ENCODE data around the gene SERPINF2. TPM values are rescaled to one million over a fixed set of nuclear protein-coding genes. Genes with fewer than 3 reads are reported as not detected.

The SERPINF2 gene
- total and polyA plus RNA-seq, 2 experiments from 2014 or later, result 0.66 to 1.2 TPM

- TF ChIP-seq ZNF462 (CRISPR knock-in tag; IDR thresholded peaks at IDR 0.05) (no peak), ZNF331 (CRISPR knock-in tag; IDR thresholded peaks at IDR 0.05; ENCODE audit: low read depth) (no peak), CREB1 (CRISPR knock-in tag; IDR thresholded peaks at IDR 0.05; ENCODE audit: low read depth) (no peak)
Observed at GRCh38 chr17:1732833-1733321, 9.8 kb upstream of the SERPINF2 start (continued).

GRCh38 chr17:1733759-1734158 is 8.9 kb upstream of the SERPINF2 start:
- peaks cover 12% of the 10 kb centered on the region for H3K36me3 Mint-ChIP-seq (ENCODE audit: low read depth)
- no peaks in the 10 kb centered on the region for H3K36me3 ChIP-seq (ENCODE audit: insufficient read depth)
- no peak for TF ChIP-seq EZH2phosphoT487 (IDR thresholded peaks at IDR 0.05; ENCODE audit: unreplicated experiment)
- TF ChIP-seq ETS1 (IDR thresholded peaks at IDR 0.05), result no peak
- TF ChIP-seq ZNF114 (CRISPR knock-in tag; IDR thresholded peaks at IDR 0.05), result no peak
- no peak for TF ChIP-seq NANOG (IDR thresholded peaks at IDR 0.05; ENCODE audit: borderline replicate concordance)
- TF ChIP-seq ZNF462 (CRISPR knock-in tag; IDR thresholded peaks at IDR 0.05), result no peak
- no peak for TF ChIP-seq CREB1 (CRISPR knock-in tag; IDR thresholded peaks at IDR 0.05; ENCODE audit: low read depth)
- no peak for TF ChIP-seq EZH2 (IDR thresholded peaks at IDR 0.05; ENCODE audit: low read depth, unreplicated experiment)

More at GRCh38 chr17:1733759-1734158, 8.9 kb upstream of the SERPINF2 start:
- no peaks in the 10 kb centered on the region for H3K4me1 ChIP-seq (ENCODE audit: insufficient read depth)
- no peaks in the 10 kb centered on the region for H3K27me3 ChIP-seq (ENCODE audit: insufficient read depth)
- Mint-ChIP-seq H3K9me3 (peaks cover 8% of the 10 kb centered on the region; the same call in 2 of the 3 replicates), H3K27me3 (ENCODE audit: insufficient read depth, low read depth, poor library complexity) (peaks cover 19% of the 10 kb centered on the region), H3K4me1 (peaks cover 3% of the 10 kb centered on the region; the same call in 2 of the 3 replicates), H3K4me3 (no peak overlapping the region), H3K27ac (no peak overlapping the region)
- H3K79me2 ChIP-seq (replicated peaks; ENCODE audit: insufficient read depth), result no peaks in the 10 kb centered on the region
- H3K27ac ChIP-seq (ENCODE audit: low read depth), result no peak overlapping the region
- no peaks in the 10 kb centered on the region for H3F3A ChIP-seq (replicated peaks; ENCODE audit: low read depth)
- no peaks in the 10 kb centered on the region for H4K20me1 ChIP-seq (replicated peaks; ENCODE audit: insufficient read depth)
- no peak overlapping the region for H2AFZ ChIP-seq
- DNase-seq (ENCODE audit: low spot score) (no peak), ATAC-seq (no peak)
- no peak overlapping the region for H3K4me3 ChIP-seq
- H3K9me2 ChIP-seq (ENCODE audit: insufficient read depth), result no peaks in the 10 kb centered on the region
- no peak overlapping the region for H3K4me2 ChIP-seq

All from GM23338 (cell line).